CD4-positive, alpha-beta memory T cell (primary cell): ENCODE measurements around the gene FAM118B. TPM values are rescaled to one million over a fixed set of nuclear protein-coding genes. Genes with fewer than 3 reads are reported as not detected.

Source experiments
- CTCF ChIA-PET: fragments of 350-600 bp; sonication (Branson Sonifier 250); formaldehyde crosslinking; loops from one replicate; lab custom pipeline; 2021; ENCODE audit warnings: inconsistent platforms; ENCODE audit not compliant: partially characterized antibody; lab: Charles Lee
- POLR2A ChIA-PET: fragments of 350-600 bp; sonication (Branson Sonifier 250); formaldehyde crosslinking; loops from one replicate; lab custom pipeline; 2021; ENCODE audit not compliant: partially characterized antibody; lab: Charles Lee
- DNase-seq, 5 donors: peaks; one replicate each; pipeline versions ENCODE4 v3.0.0 to v3.0.0-alpha.2; 2020 to 2022; ENCODE audit warnings: mixed read lengths in 1 of 5
- H3K27ac ChIP-seq: one replicate; pipeline ENCODE4 v1.7.0; 2013; ENCODE audit warnings: low read depth, low read length
- H3K27me3 ChIP-seq: 2 replicates; pipeline ENCODE4 v1.7.0; 2013; ENCODE audit warnings: mild to moderate bottlenecking, low read length, moderate library complexity; ENCODE audit not compliant: insufficient read depth
- H3K36me3 ChIP-seq: 2 replicates; pipeline ENCODE4 v1.7.0; 2013; ENCODE audit warnings: mild to moderate bottlenecking, low read length, moderate library complexity; ENCODE audit not compliant: insufficient read depth
- H3K4me1 ChIP-seq: 2 replicates; pipeline ENCODE4 v1.7.0; 2013; ENCODE audit warnings: mild to moderate bottlenecking, low read length, moderate library complexity; ENCODE audit not compliant: insufficient read depth
- H3K4me3 ChIP-seq, 2 donors: one replicate each; pipeline ENCODE4 v1.7.0; 2013; ENCODE audit warnings: low read length in 2 of 2, mild to moderate bottlenecking in 1 of 2
- H3K9me3 ChIP-seq, 2 donors: one replicate each; pipeline ENCODE4 v1.7.0; 2013; ENCODE audit warnings: low read length in 2 of 2, control low read depth in 1 of 2; ENCODE audit not compliant: control insufficient read depth in 1 of 2
- H3K27ac Mint-ChIP-seq, 7 donors: one replicate each; pipeline ENCODE4 v1.8.0; 2020 to 2021; ENCODE audit warnings: mixed read lengths in 7 of 7, mild to moderate bottlenecking in 6 of 7, inconsistent platforms in 3 of 7, moderate library complexity in 3 of 7
- H3K27me3 Mint-ChIP-seq, 2 donors: one replicate each; pipeline ENCODE4 v1.8.0; 2020 to 2021; ENCODE audit warnings: mixed read lengths in 2 of 2
- H3K36me3 Mint-ChIP-seq, 2 donors: one replicate each; pipeline ENCODE4 v1.8.0; 2020 to 2021; ENCODE audit warnings: mixed read lengths in 2 of 2, inconsistent platforms in 1 of 2, mild to moderate bottlenecking in 1 of 2
- H3K4me1 Mint-ChIP-seq, 4 donors: one replicate each; pipeline ENCODE4 v1.8.0; 2020 to 2021; ENCODE audit warnings: mixed read lengths in 4 of 4, mild to moderate bottlenecking in 1 of 4
- H3K4me3 Mint-ChIP-seq, 8 donors: one replicate each; pipeline ENCODE4 v1.8.0; 2020 to 2021; ENCODE audit warnings: mixed read lengths in 8 of 8, mild to moderate bottlenecking in 7 of 8, moderate library complexity in 6 of 8, inconsistent platforms in 3 of 8
- H3K9me3 Mint-ChIP-seq, 8 donors: one replicate each; pipeline ENCODE4 v1.8.0; 2020 to 2021; ENCODE audit warnings: mixed read lengths in 8 of 8, mild to moderate bottlenecking in 5 of 8, inconsistent platforms in 3 of 8, moderate library complexity in 1 of 8
- intact Hi-C: fragments of 100-400 bp; cut with micrococcal nuclease; formaldehyde crosslinking; loops from one replicate; pipeline ENCODE4 v1.15.1; 2023
- polyA plus RNA-seq, 2 donors: library from polyadenylated mRNA; unstranded; fragments of 300-500 nt; fragmentation: Illumina TruSeq; gene quantifications; one replicate each; pipeline ENCODE4 v1.2.3, GENCODE V29; 2021
- total RNA-seq, 2 experiments: library from RNA; stranded (reverse); gene quantifications; one replicate each; pipeline ENCODE4 v1.2.3, GENCODE V29; 2021

FAM118B gene
- total and polyA plus RNA-seq, 4 experiments from 2014 or later, result 8.4 to 13.7 (median 12.9) TPM

DNA sequence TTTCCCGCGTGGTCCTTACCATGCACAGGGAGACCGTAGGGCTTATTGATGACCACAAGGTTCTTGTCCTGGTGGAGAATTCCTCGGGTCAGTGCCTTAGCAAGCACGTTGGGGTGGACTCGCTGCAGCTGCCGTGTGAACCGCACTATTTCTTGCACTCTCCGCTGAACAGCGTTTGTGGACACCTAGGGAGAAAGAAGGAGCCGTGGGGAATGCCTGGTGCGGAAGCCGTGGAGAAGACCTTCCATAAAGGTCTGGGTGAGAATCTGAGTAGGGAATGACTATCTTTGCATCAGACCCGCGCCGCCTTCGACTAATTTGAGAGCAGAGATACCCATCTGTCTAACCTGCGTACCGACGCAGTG lies 729 bp upstream of the FAM118B start:
- POLR2A ChIA-PET, result interaction anchor here (1.0 to 3.4 kb wide), 7 partner anchors 44 to 323 kb away, joined by 3 to 23 read pairs (median 4); partner anchors contain the start of genes FOXRED1, HYLS1, PUS3 and SRPRA
- CTCF ChIA-PET, result interaction anchor here (0.7 to 1.5 kb wide), 2 partner anchors 17 to 270 kb away, joined by 4 read pairs; no protein-coding TSS in a partner anchor
- no peak for DNase-seq
- H3K36me3 ChIP-seq, result no peaks in the 10 kb centered on the region
- H3K27me3 ChIP-seq, result no peaks in the 10 kb centered on the region
- H3K36me3 Mint-ChIP-seq, result peaks cover 22 to 46% of the 10 kb centered on the region in 2 donors
- H3K4me1 Mint-ChIP-seq, result peaks cover 25 to 41% (median 31%) of the 10 kb centered on the region in 4 donors
- H3K4me1 ChIP-seq, result peaks cover 24% of the 10 kb centered on the region
- H3K27me3 Mint-ChIP-seq, result no peaks in the 10 kb centered on the region
- H3K4me3 ChIP-seq, result peak overlapping the region; percentile 44 to 91
- H3K9me3 ChIP-seq, result no peaks in the 10 kb centered on the region
- peak overlapping the region; percentile 67 for H3K27ac ChIP-seq
- peak overlapping the region; percentile 99 to 100 (median 99) for H3K4me3 Mint-ChIP-seq
- intact Hi-C loops, result loop anchor here (1.0 to 5.0 kb wide), 7 partner anchors 58 to 1259 kb away; partner anchors contain the start of genes CCDC15, DCPS, FOXRED1 and HYLS1
- peaks cover 0 to 2% (median 0%) of the 10 kb centered on the region in 8 donors for H3K9me3 Mint-ChIP-seq
- H3K27ac Mint-ChIP-seq, result peak overlapping the region; percentile 91 to 99 (median 98)

DNA sequence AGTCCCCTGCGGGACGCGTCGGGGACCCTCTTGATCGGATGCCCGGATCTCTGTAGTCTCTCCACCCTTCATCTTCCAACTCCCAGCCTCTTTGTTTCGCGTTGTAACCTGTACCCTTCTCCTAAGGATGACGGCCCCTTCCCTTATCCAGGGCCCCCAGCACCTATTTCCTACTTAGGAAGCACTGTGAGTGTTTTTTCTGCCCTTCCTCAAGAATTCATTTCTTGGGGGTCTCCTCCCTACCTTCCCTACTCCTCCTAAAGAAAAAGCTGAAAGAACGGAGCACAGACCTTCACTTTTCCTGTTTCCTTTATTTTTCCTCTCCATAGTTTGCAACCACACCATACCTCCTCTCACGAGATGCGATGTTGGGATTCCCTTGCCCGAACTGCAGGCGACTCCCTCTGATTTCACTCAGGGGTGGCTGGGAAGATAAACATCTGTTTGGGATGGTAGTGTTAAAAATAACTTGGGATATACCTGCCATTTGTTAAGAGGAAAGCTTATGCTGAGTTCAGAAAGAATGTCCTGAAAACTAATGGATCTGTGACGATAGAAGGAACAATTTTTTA lies 593 bp downstream of the FAM118B start:
- Histone ChIP-seq H3K36me3 (no peaks in the 10 kb centered on the region), H3K27me3 (no peaks in the 10 kb centered on the region), H3K4me3 (peak overlapping the region; percentile 44 to 91), H3K27ac (peak overlapping the region; percentile 67), H3K9me3 (no peaks in the 10 kb centered on the region), H3K4me1 (peaks cover 24% of the 10 kb centered on the region)
- peaks cover 0 to 2% (median 0%) of the 10 kb centered on the region in 8 donors for H3K9me3 Mint-ChIP-seq
- H3K4me1 Mint-ChIP-seq, result peaks cover 29 to 45% (median 34%) of the 10 kb centered on the region in 4 donors
- H3K36me3 Mint-ChIP-seq, result peaks cover 18 to 36% of the 10 kb centered on the region in 2 donors
- DNase-seq, result no peak
- peak overlapping the region; percentile 87 to 99 (median 98) for H3K27ac Mint-ChIP-seq
- intact Hi-C loops, result loop anchor here (5.0 kb wide), 2 partner anchors 90 to 1260 kb away; partner anchors contain the start of genes CCDC15 and DCPS
- ChIA-PET POLR2A (interaction anchor here (0.5 to 3.4 kb wide), 11 partner anchors 8 to 316 kb away, joined by 3 to 23 read pairs (median 4); partner anchors contain the start of genes CDON, FOXRED1, PUS3 and SRPRA), CTCF (interaction anchor here (0.8 to 1.5 kb wide), 2 partner anchors 19 to 325 kb away, joined by 3 to 4 read pairs; partner anchors contain the start of gene HYLS1)
- no peaks in the 10 kb centered on the region for H3K27me3 Mint-ChIP-seq
- H3K4me3 Mint-ChIP-seq, result peak overlapping the region; percentile 99 to 100 (median 99)

DNA sequence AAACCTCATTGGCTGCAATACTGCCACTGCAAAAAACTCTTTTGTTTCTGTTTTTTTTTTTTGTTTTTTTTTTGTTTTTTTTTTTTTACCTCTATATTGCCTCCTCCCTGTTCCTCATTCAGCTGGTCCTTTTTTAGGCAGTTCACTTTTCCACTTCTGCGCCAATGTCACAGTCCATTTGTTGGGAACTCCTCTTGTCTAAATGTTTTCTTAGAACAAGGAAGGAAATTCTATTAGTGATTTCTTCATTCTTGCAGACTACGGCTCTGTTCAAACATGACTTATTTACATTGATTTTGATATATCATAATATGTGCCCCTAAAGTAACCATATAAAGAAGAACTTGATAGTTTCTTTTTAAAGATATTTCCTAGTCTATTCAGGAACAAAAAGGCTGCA lies 2.9 kb downstream of the FAM118B start:
- intact Hi-C loops, result loop anchor here (5.0 kb wide), 2 partner anchors 88 to 1262 kb away; partner anchors contain the start of genes CCDC15 and DCPS
- H3K27ac Mint-ChIP-seq, result no peak overlapping the region
- Histone ChIP-seq H3K27me3 (no peaks in the 10 kb centered on the region), H3K27ac (no peak overlapping the region), H3K9me3 (no peaks in the 10 kb centered on the region), H3K4me1 (peaks cover 24% of the 10 kb centered on the region), H3K4me3 (no peak overlapping the region), H3K36me3 (no peaks in the 10 kb centered on the region)
- H3K9me3 Mint-ChIP-seq, result peaks cover 0 to 2% (median 0%) of the 10 kb centered on the region in 8 donors
- peak overlapping the region in 1 of 8 donors; percentile 14 for H3K4me3 Mint-ChIP-seq
- H3K27me3 Mint-ChIP-seq, result no peaks in the 10 kb centered on the region
- ChIA-PET CTCF (interaction anchor here (0.7 kb wide), 1 partner anchor 48 kb away, joined by 3 read pairs; no protein-coding TSS in a partner anchor), POLR2A (no interaction called here)
- H3K36me3 Mint-ChIP-seq, result peaks cover 7 to 22% of the 10 kb centered on the region in 2 donors
- H3K4me1 Mint-ChIP-seq, result peaks cover 30 to 49% (median 39%) of the 10 kb centered on the region in 4 donors
- no peak for DNase-seq

DNA sequence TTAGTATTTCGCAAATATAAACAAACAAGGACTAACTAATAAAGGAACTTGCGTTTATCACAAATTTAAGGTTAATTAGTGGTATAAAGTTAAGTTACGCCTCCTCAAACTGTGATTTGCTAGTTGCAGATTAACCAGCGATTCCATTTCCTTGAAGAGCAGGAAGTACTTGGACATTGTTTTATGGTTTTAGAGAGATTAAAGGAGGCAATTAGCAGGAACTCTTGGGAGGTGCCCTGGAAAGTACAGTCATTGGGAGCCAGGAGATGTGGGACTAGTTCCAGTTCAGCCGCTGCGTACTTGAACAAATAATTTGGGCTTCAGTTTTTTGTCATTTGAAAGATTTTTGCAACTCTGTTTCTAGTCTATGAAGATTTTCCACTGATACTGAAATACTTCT lies 3.3 kb downstream of the FAM118B start:
- H3K27ac Mint-ChIP-seq, result no peak overlapping the region
- H3K4me3 Mint-ChIP-seq, result no peak overlapping the region
- H3K27ac ChIP-seq, result no peak overlapping the region
- H3K4me1 ChIP-seq, result peaks cover 24% of the 10 kb centered on the region
- no peaks in the 10 kb centered on the region for H3K9me3 ChIP-seq
- no peaks in the 10 kb centered on the region for H3K27me3 ChIP-seq
- DNase-seq, result no peak
- ChIA-PET CTCF (interaction anchor here (0.7 kb wide), 3 partner anchors 47 to 1468 kb away, joined by 3 read pairs; no protein-coding TSS in a partner anchor), POLR2A (no interaction called here)
- no peaks in the 10 kb centered on the region for H3K36me3 ChIP-seq
- no peaks in the 10 kb centered on the region for H3K27me3 Mint-ChIP-seq
- intact Hi-C loops, result loop anchor here (5.0 kb wide), 2 partner anchors 87 to 1263 kb away; partner anchors contain the start of genes CCDC15 and DCPS
- peaks cover 6 to 18% of the 10 kb centered on the region in 2 donors for H3K36me3 Mint-ChIP-seq
- no peak overlapping the region for H3K4me3 ChIP-seq
- H3K4me1 Mint-ChIP-seq, result peaks cover 30 to 45% (median 37%) of the 10 kb centered on the region in 4 donors
- peaks cover 0 to 2% (median 0%) of the 10 kb centered on the region in 8 donors for H3K9me3 Mint-ChIP-seq

DNA sequence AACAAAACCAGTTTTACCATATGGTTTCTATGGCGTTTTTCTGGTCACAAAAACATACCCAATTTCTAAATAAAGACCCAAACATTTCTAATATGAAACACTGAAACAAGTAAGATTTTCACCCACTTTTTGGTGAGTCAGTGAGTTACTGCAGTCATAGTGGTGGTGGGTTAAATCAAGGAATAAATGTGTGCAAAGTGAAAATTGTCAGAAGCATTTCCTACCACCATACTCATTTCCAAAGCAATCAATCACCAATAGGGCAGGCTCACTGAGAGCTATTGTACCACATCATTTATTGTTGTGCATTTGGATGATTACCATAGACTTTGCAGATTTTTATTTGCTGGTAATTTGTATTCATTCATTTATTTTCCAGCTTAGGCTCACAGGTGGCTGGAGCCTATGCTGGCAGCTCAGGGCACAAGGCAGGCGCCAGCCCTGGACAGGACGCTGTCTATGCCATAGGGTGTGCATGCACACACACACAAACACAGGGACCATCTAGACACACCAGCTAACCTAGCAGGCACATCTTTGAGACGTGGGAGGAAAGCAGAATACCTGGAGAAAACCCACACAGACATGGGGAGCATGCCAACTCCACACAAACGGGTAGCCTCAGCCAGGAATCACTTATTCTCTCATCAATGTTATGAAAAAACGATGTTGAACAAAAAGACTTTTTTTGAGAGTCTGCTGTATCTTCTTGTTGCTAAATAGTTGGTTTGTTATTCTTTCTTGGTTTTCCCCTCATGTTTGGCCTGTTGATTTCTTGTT lies 5.1 kb downstream of the FAM118B start:
- Mint-ChIP-seq H3K27me3 (no peaks in the 10 kb centered on the region), H3K36me3 (peaks cover 4% of the 10 kb centered on the region in 2 donors), H3K9me3 (peaks cover 0 to 2% (median 0%) of the 10 kb centered on the region in 8 donors), H3K4me3 (no peak overlapping the region), H3K4me1 (peaks cover 22 to 30% (median 26%) of the 10 kb centered on the region in 4 donors), H3K27ac (peak overlapping the region in 1 of 7 donors; percentile 29)
- no peak overlapping the region for H3K4me3 ChIP-seq
- intact Hi-C loops, result no loop called here
- ChIA-PET POLR2A (no interaction called here), CTCF (no interaction called here)
- no peaks in the 10 kb centered on the region for H3K9me3 ChIP-seq
- peaks cover 15% of the 10 kb centered on the region for H3K4me1 ChIP-seq
- no peak overlapping the region for H3K27ac ChIP-seq
- no peak for DNase-seq
- no peaks in the 10 kb centered on the region for H3K36me3 ChIP-seq
- no peaks in the 10 kb centered on the region for H3K27me3 ChIP-seq

DNA sequence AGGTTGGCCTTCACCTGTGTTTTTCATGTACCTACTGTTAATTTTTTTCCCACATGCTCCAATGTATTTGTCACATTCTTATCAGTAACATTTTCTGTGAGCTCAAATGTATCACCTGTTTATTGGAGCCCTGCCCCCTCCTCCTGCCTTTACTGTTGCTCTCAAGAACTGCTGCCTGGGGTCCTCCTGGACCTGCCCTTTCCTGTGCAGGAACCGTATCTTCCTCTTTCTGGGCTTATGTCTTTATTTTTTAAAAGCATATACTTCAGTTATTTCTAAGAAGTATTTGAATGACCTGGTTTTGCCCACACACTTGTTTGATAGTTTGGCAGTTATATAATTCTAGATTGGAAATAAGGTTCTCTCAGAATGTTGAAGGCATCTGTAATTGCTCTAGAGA lies 5.9 kb downstream of the FAM118B start:
- Histone ChIP-seq H3K4me3 (no peak overlapping the region), H3K9me3 (no peaks in the 10 kb centered on the region), H3K36me3 (no peaks in the 10 kb centered on the region), H3K4me1 (peaks cover 10% of the 10 kb centered on the region), H3K27ac (no peak overlapping the region), H3K27me3 (no peaks in the 10 kb centered on the region)
- Mint-ChIP-seq H3K36me3 (peaks cover 0 to 4% of the 10 kb centered on the region in 2 donors), H3K9me3 (peaks cover 0 to 2% (median 0%) of the 10 kb centered on the region in 8 donors), H3K27me3 (no peaks in the 10 kb centered on the region), H3K27ac (peak overlapping the region in 2 of 7 donors; percentile 42 to 57), H3K4me3 (no peak overlapping the region), H3K4me1 (peaks cover 15 to 22% (median 19%) of the 10 kb centered on the region in 4 donors)
- DNase-seq, result no peak
- intact Hi-C loops, result no loop called here
- ChIA-PET CTCF (no interaction called here), POLR2A (no interaction called here)
